HUES48 (cell line): ENCODE results near the gene CSK.
A peak's percentile ranks its signal among the peaks of the same experiment; 100 is the strongest.

Experiments used
- H3K27ac ChIP-seq: one replicate; pipeline ENCODE4 v1.7.0; 2013; ENCODE audit warnings: low read depth, low read length, inconsistent platforms
- H3K27me3 ChIP-seq: 2 replicates; pipeline ENCODE4 v1.6.1; 2013; ENCODE audit warnings: mild to moderate bottlenecking, low read length; ENCODE audit not compliant: control insufficient read depth, insufficient read depth
- H3K36me3 ChIP-seq: 2 replicates; pipeline ENCODE4 v1.6.1; 2013; ENCODE audit warnings: low read length; ENCODE audit not compliant: control insufficient read depth, insufficient read depth
- H3K4me1 ChIP-seq: 2 replicates; pipeline ENCODE4 v1.6.1; 2013; ENCODE audit warnings: mild to moderate bottlenecking, low read length; ENCODE audit not compliant: control insufficient read depth, insufficient read depth
- H3K4me3 ChIP-seq: 2 replicates; pipeline ENCODE4 v1.5.1; 2013; ENCODE audit warnings: mild to moderate bottlenecking, low read depth, low read length
- H3K9ac ChIP-seq: 2 replicates; pipeline ENCODE4 v1.6.1; 2013; ENCODE audit warnings: mild to moderate bottlenecking, low read depth, low read length, moderate library complexity
- H3K9me3 ChIP-seq: 2 replicates; pipeline ENCODE4 v1.6.1; 2013; ENCODE audit warnings: low read length; ENCODE audit not compliant: control insufficient read depth, insufficient read depth

The CSK gene

DNA sequence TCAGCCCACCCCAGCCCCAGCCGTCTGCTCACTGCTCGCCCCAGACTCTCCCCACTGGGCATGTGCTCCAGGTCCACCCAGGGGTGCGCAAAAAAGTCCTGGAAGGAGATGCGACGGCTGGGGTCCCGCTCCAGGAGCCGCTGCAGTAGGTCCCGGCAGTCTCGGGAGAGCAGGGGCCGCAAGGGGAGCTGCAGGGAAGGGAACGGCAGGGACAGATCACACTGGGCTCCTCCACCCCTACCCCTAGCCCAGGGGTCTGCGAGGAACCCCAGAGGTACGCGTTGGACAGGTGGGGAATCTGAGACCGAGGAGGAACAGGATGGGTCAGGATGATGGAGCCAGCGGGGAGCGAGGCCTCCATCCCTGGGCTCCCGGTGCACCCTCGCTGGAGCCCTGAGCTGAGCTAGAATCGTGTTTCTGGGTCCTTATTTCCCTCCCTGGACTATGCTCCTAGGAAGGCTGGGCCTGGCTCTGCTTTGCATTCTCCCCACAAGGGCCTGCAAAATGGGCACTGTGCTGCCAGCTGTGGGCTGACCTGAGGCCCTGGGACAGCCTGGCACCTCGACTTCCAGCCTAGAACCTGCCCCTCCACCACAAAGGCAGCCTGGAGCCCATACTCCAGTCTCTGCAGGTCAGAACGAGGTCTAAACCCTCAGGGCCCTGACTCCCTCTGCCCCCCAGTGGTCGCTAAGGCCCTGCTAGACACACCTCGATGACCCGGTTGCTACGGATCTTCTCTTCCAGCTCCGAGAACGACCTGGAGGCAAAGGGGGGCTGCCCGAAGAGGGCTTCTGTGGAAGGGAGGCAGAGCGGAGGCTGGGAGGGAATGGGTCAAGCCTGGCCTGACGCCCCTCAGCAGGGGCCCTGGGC is 57.9 kb downstream of the CSK start:
- Histone ChIP-seq H3K27me3 (no peaks in the 10 kb centered on the region), H3K4me3 (no peak overlapping the region), H3K36me3 (peaks cover 27% of the 10 kb centered on the region), H3K27ac (no peak overlapping the region), H3K9me3 (no peaks in the 10 kb centered on the region), H3K9ac (no peak overlapping the region), H3K4me1 (peaks cover 7% of the 10 kb centered on the region; the same call in 1 of the 2 replicates)

GRCh38 chr15:74840851-74841775 is 59.2 kb downstream of the CSK start:
- Histone ChIP-seq H3K9me3 (no peaks in the 10 kb centered on the region), H3K9ac (no peak overlapping the region), H3K36me3 (peaks cover 37% of the 10 kb centered on the region), H3K27ac (no peak overlapping the region), H3K27me3 (no peaks in the 10 kb centered on the region), H3K4me3 (no peak overlapping the region), H3K4me1 (peaks cover 7% of the 10 kb centered on the region; the same call in 1 of the 2 replicates)

- H3K27ac ChIP-seq, result peak overlapping the region; percentile 15
- no peak overlapping the region for H3K9ac ChIP-seq
- H3K36me3 ChIP-seq, result peaks cover 31% of the 10 kb centered on the region
- no peaks in the 10 kb centered on the region for H3K9me3 ChIP-seq
- peaks cover 7% of the 10 kb centered on the region; the same call in 1 of the 2 replicates for H3K4me1 ChIP-seq
- peak overlapping the region; percentile 81 for H3K4me3 ChIP-seq
- no peaks in the 10 kb centered on the region for H3K27me3 ChIP-seq
Observed at GRCh38 chr15:74841891-74842373, 60.1 kb downstream of the CSK start.

DNA sequence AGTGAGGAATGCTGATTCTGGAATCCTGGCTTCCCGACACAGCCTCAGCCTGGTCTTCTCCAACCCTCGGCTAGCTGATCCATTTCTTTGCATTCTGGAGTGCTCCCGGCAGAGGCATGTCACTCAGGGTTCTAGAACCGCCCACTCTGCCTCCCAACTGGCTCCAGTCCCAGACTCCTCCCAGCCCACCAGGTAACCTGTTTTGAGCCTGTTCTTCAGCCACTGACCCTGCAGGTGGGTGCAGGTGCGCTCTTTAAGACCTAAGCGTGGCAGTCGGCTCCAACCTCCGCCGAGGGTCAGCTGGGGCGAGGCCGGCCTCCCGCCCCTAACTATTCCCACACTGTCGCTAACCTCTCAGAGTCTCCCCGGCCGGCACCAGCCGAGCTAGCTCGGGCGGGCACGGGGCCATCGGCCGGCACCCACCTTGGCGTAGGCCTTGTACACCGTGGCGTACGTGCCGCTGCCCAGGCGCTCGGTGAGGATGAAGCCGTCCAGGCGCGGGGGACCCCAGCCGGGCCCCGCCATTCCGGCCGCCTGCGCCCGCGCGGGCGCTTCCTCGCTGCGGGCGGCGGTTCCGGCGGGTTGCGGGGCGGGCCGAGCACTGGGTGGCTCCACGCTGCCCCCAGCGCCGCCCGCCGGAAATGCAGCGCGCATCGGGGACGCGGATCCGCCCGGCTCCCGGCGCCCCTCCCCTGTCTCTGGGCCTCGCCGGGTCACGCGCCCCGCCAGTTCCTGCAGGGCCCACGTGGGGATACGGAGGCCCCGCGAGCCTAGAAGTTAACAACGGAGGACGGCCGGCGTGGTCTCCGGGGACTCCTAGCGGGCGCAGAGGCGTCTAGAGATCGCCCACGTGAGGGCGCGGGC is 60.9 kb downstream of the CSK start, which contains the start of gene ULK3:
Gene ULK3 (minus strand): TSS at position 576 of the 864 bp plus-strand sequence. CDS start 51 bp downstream, at position 525.
- H3K27ac ChIP-seq, result peak within 1 kb of the TSS; percentile 95
- H3K9ac ChIP-seq, result peak within 1 kb of the TSS; percentile 90
- no peaks in the 10 kb centered on the region for H3K27me3 ChIP-seq
- H3K4me3 ChIP-seq, result peak within 1 kb of the TSS; percentile 81
- H3K4me1 ChIP-seq, result peaks cover 7% of the 10 kb centered on the region; the same call in 1 of the 2 replicates
- H3K36me3 ChIP-seq, result peaks cover 37% of the 10 kb centered on the region
- no peaks in the 10 kb centered on the region for H3K9me3 ChIP-seq

DNA sequence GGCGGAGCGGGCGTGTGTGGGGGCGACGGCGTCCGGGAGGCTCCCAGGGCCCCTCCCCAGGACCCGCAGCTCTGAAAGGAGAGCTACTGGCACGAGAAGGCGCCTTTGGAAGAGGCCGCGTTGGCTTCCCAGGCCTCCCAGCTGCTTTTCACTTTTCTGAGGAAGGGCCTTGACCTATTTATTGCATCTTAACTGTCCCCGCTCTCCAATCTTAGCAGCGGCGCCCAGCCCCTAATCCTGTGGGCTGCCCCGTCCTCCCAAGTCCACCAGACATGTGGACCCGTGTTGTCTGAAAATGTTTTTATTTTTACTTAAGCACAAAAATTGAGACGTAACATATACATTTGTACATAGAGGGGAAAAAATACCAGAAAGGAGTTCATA is 61.6 kb downstream of the CSK start:
- Histone ChIP-seq H3K9me3 (no peaks in the 10 kb centered on the region), H3K27ac (peak overlapping the region; percentile 95), H3K4me3 (peak overlapping the region; percentile 81), H3K36me3 (peaks cover 40% of the 10 kb centered on the region), H3K27me3 (no peaks in the 10 kb centered on the region), H3K9ac (peak overlapping the region; percentile 90), H3K4me1 (peaks cover 7% of the 10 kb centered on the region; the same call in 1 of the 2 replicates)

DNA sequence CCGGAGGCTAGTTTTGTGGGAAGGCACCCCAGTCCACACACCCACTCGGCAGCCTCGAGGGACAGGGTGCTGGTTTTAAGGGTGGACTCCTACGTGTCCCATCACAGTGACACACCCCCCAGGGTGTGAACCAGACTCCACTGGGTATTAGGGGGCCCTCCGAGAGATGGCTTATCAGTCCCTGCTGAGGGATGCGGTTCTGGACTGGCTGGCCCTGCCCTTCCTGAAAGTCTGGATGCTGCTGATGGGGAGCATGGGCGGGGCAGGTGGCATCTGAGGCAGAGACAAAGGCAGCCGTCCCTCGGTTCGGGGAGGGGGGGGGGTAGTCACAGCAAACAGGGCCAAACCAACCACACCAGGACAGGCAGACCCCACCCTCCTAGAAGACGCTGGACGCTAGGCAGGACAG is 62.0 kb downstream of the CSK start:
- H3K36me3 ChIP-seq, result peaks cover 40% of the 10 kb centered on the region
- peaks cover 7% of the 10 kb centered on the region; the same call in 1 of the 2 replicates for H3K4me1 ChIP-seq
- peak overlapping the region; percentile 81 for H3K4me3 ChIP-seq
- peak overlapping the region; percentile 90 for H3K9ac ChIP-seq
- no peaks in the 10 kb centered on the region for H3K9me3 ChIP-seq
- H3K27ac ChIP-seq, result peak overlapping the region; percentile 95
- no peaks in the 10 kb centered on the region for H3K27me3 ChIP-seq

DNA sequence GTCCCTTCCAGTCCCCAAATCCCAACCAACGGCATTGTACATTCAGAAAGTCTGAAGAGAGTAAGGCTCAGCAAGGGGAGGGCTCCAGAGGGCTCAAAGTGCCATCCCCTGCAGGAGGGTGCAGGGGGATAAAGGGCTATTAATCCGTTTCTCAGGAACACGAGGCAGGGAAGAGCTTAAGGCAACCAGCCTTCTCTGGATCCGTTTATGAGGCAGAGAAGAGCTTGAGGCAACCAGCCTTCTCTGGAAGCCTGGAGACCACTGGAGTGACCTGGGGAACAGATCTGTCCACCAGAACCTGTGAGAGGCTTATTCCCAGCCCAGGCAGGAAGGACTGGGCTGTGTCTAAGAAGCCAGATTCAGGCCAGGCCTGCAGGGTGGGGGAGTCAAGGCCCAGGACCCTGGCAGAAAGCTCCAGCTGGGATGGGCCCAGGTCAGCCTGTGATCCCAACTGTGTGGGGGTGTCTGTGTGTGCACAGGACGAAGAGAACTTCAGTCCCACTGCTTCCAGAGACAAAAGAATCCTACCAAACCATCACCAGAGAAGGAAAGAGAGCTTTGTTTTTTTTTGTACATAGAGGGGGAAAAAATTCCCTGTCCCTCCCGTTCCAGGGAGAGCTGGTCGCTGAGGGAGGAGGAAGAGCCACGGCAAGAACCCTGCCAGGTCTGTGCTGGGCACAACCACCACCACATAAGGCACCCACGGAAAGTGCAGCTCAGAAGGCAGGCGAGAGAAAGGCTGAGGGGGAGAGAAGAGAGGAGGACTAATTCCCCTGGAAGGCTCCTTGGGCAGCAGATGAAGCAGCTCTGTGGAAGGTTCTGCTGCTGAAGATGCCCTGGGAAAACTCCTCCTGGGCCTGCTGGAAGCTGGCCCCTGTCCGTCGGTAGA is 62.7 kb downstream of the CSK start:
- Histone ChIP-seq H3K9ac (no peak overlapping the region), H3K9me3 (no peaks in the 10 kb centered on the region), H3K4me3 (no peak overlapping the region), H3K4me1 (peaks cover 7% of the 10 kb centered on the region; the same call in 1 of the 2 replicates), H3K27me3 (no peaks in the 10 kb centered on the region), H3K27ac (no peak overlapping the region), H3K36me3 (peaks cover 40% of the 10 kb centered on the region)

- H3K27me3 ChIP-seq, result no peaks in the 10 kb centered on the region
- peaks cover 7% of the 10 kb centered on the region; the same call in 1 of the 2 replicates for H3K4me1 ChIP-seq
- no peak overlapping the region for H3K4me3 ChIP-seq
- H3K9me3 ChIP-seq, result no peaks in the 10 kb centered on the region
- H3K9ac ChIP-seq, result no peak overlapping the region
- no peak overlapping the region for H3K27ac ChIP-seq
- H3K36me3 ChIP-seq, result peaks cover 45% of the 10 kb centered on the region
Observed at GRCh38 chr15:74845208-74845568, 63.3 kb downstream of the CSK start.

DNA sequence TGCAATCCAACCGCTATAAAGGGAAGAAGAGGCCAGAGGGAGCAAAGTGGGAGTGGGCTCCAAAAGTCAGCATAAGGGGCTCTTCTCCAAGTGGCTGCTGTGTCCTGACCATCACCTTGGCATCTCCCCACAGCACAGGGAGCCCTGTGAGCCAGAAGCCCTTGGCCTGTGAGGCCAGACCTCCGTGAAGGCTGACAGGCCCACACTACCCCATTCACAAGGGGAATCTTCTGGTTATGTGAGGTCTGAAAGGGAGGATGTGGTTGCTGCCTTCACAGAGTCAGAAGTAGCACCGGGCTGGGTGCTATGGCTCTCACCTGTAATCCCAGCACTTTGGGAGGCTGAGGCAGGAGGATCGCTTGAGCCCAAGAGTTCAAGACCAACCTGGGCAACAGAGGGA is 63.7 kb downstream of the CSK start:
- Histone ChIP-seq H3K9me3 (no peaks in the 10 kb centered on the region), H3K4me1 (peaks cover 7% of the 10 kb centered on the region; the same call in 1 of the 2 replicates), H3K9ac (no peak overlapping the region), H3K4me3 (no peak overlapping the region), H3K36me3 (peaks cover 49% of the 10 kb centered on the region), H3K27ac (no peak overlapping the region), H3K27me3 (no peaks in the 10 kb centered on the region)
